GM12864 (cell line): ENCODE results near the gene LRP1-AS.

Source experiments
- DNase-seq: peaks from one replicate; pipeline ENCODE4 v3.0.0-alpha.2; 2011; ENCODE audit warnings: low read depth
- H3K4me3 ChIP-seq: 2 replicates; pipeline ENCODE4 v1.5.1; 2011; ENCODE audit warnings: mild to moderate bottlenecking, low read depth, low read length, control low read depth
- TF ChIP-seq, protein P1 (sequence below): IDR thresholded peaks from 2 replicates; pipeline ENCODE4 v1.5.1; 2011; ENCODE audit warnings: low read depth, mild to moderate bottlenecking, moderate library complexity, low read length, control low read depth, inconsistent platforms; ENCODE audit errors: missing control alignments

Gene LRP1-AS

DNA sequence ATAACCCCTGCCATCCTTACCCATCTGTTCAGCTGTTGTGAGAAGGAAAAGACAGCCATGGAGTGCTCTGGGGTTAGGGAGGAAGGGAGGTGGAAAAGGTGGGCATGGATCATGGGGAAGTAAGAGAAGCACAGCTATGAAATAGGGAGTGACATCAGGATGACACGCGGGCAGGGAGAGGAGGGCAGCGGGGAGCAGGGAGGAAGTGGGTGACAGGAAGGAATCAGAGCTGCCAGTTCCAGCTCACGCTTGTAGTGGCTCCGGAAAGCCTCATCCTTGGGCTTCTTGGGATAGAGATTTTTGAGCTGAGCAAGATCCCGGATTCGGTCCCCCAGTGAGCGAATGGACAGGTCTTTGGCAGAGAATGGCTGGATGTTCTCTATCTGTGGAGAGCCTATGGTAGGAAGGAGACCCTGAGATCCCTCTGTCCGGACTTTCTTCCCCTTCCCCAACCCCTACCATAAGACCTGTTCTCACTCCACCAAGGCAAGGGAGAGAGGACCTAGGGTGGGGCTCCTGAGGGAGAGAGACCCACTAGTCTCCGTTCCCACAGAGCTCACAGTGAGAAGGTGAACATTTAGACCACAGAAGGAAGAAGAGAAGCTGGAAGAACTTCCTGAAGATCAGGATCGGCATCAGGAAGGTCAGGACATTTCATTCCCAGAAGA is 48.2 kb downstream of the LRP1-AS start:
- no peak overlapping the region for H3K4me3 ChIP-seq
- TF ChIP-seq, protein P1, sequence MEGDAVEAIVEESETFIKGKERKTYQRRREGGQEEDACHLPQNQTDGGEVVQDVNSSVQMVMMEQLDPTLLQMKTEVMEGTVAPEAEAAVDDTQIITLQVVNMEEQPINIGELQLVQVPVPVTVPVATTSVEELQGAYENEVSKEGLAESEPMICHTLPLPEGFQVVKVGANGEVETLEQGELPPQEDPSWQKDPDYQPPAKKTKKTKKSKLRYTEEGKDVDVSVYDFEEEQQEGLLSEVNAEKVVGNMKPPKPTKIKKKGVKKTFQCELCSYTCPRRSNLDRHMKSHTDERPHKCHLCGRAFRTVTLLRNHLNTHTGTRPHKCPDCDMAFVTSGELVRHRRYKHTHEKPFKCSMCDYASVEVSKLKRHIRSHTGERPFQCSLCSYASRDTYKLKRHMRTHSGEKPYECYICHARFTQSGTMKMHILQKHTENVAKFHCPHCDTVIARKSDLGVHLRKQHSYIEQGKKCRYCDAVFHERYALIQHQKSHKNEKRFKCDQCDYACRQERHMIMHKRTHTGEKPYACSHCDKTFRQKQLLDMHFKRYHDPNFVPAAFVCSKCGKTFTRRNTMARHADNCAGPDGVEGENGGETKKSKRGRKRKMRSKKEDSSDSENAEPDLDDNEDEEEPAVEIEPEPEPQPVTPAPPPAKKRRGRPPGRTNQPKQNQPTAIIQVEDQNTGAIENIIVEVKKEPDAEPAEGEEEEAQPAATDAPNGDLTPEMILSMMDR = no peak
- no peak for DNase-seq

- no peak for DNase-seq
- no peak overlapping the region for H3K4me3 ChIP-seq
- TF ChIP-seq, protein P1 = no peak
These were observed 48.9 kb downstream of the LRP1-AS start for GRCh38 chr12:57098546-57098945.

- TF ChIP-seq, protein P1 = no peak
- no peak for DNase-seq
These were observed 49.9 kb downstream of the LRP1-AS start for GRCh38 chr12:57097554-57097835.

GRCh38 chr12:57096748-57097553 is 50.5 kb downstream of the LRP1-AS start:
- H3K4me3 ChIP-seq = no peak overlapping the region
- DNase-seq = no peak
- TF ChIP-seq, protein P1 = no peak

More at GRCh38 chr12:57097554-57097835, 49.9 kb downstream of the LRP1-AS start:
- no peak overlapping the region for H3K4me3 ChIP-seq

- TF ChIP-seq, protein P1 = no peak
- DNase-seq = no peak
- H3K4me3 ChIP-seq = no peak overlapping the region
These were observed 51.3 kb downstream of the LRP1-AS start for GRCh38 chr12:57096099-57096572.

DNA sequence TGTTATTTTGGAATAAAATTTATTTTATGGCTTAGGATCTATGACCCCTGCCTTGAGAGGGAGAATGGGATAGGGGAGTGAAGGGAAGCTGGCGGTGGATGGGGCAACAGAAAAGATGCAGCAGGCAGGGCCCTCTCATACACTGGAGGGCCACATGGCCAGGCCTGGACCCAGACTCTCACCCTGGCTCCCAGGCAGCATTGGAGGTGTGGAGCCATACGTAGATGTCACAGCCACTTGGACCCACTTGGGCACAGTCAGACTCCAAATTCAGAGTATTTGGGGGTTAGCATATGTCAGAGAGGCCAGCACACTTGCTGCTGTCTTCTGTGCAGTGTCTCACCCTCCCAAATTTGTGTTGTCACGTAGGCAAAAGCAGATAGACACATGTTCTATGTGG is 52.0 kb downstream of the LRP1-AS start:
- DNase-seq = no peak
- no peak overlapping the region for H3K4me3 ChIP-seq
- TF ChIP-seq, protein P1 = no peak
